Stimulated activated CD4-positive, alpha-beta T cell treated with anti-CD3 and anti-CD28 coated beads, TNF-alpha, amount 100 ng/mL, for 4 hours (primary cell): ENCODE results near the gene RAP1GAP.
A peak's percentile ranks its signal among the peaks of the same experiment; 100 is the strongest.

ENCODE experiments used
- DNase-seq, 3 experiments: peaks; one replicate each; pipeline ENCODE4 v3.0.0-alpha.2; 2020; ENCODE audit warnings: low read depth in 3 of 3

RAP1GAP gene

GRCh38 chr1:21625390-21626190, 43.6 kb downstream of the RAP1GAP start:
- DNase-seq = no peak

GRCh38 chr1:21624571-21625389, 44.4 kb downstream of the RAP1GAP start:
- DNase-seq = no peak

- DNase-seq = no peak
Observed at GRCh38 chr1:21623410-21623961, 45.7 kb downstream of the RAP1GAP start.

- peak; percentile 19 to 41 (median 21) for DNase-seq
Observed at GRCh38 chr1:21622466-21623315, 46.5 kb downstream of the RAP1GAP start.

- DNase-seq = no peak
Observed at GRCh38 chr1:21621761-21622436, 47.3 kb downstream of the RAP1GAP start.

GRCh38 chr1:21621051-21621450, 48.1 kb downstream of the RAP1GAP start:
- no peak for DNase-seq

- no peak for DNase-seq
Observed at GRCh38 chr1:21620496-21620895, 48.7 kb downstream of the RAP1GAP start.

GRCh38 chr1:21620011-21620410, 49.1 kb downstream of the RAP1GAP start:
- no peak for DNase-seq

- DNase-seq = no peak
Observed at GRCh38 chr1:21619375-21619947, 49.7 kb downstream of the RAP1GAP start.

- no peak for DNase-seq
Observed at GRCh38 chr1:21618561-21619374, 50.4 kb downstream of the RAP1GAP start.

GRCh38 chr1:21618059-21618458, 51.1 kb downstream of the RAP1GAP start:
- no peak for DNase-seq

GRCh38 chr1:21617126-21617738, 51.9 kb downstream of the RAP1GAP start:
- no peak for DNase-seq

- DNase-seq = no peak
Observed at GRCh38 chr1:21616372-21616771, 52.8 kb downstream of the RAP1GAP start.

- no peak for DNase-seq
Observed at GRCh38 chr1:21614419-21615115, 54.6 kb downstream of the RAP1GAP start.

GRCh38 chr1:21613072-21613867, 55.9 kb downstream of the RAP1GAP start:
- no peak for DNase-seq

GRCh38 chr1:21612057-21612456, 57.1 kb downstream of the RAP1GAP start:
- no peak for DNase-seq

GRCh38 chr1:21610989-21611785, 58.0 kb downstream of the RAP1GAP start:
- no peak for DNase-seq
